PC-3 (cell line): ENCODE measurements around the gene ANAPC2. TPM values are rescaled to one million over a fixed set of nuclear protein-coding genes. Genes with fewer than 3 reads are reported as not detected.
A peak's percentile ranks its signal among the peaks of the same experiment; 100 is the strongest.

Source experiments
- ATAC-seq: fragments of 200-7000 bp; cut with Tn5 transposase; 2 replicates; pipeline ENCODE4 v1.9.1; 2020; ENCODE audit warnings: mild to moderate bottlenecking, moderate library complexity
- BruUV-seq: library from RNA; stranded (reverse); fragments of 400-500 nt; replicated peaks from 2 replicates; lab custom pipeline; 2021; lab: Mats Ljungman, UMichigan
- CTCF ChIA-PET: fragments of 300-600 bp; sonication (Branson Sonifier 250); formaldehyde crosslinking; loops from one replicate; lab custom pipeline; 2022; ENCODE audit warnings: antibody characterized with exemption; lab: Charles Lee
- POLR2A ChIA-PET: fragments of 300-600 bp; sonication (Branson Sonifier 250); formaldehyde crosslinking; loops from one replicate; lab custom pipeline; 2022; ENCODE audit warnings: antibody characterized with exemption; ENCODE audit not compliant: unreplicated experiment; lab: Charles Lee
- DNase-seq: peaks from one replicate; pipeline ENCODE4 v3.0.0-alpha.2; 2015
- H2AFZ ChIP-seq: fragments of 300-600 bp; sonication (generic); 2 replicates; pipeline ENCODE4 v1.6.0; 2016; ENCODE audit warnings: antibody characterized with exemption, low read length
- H3F3A ChIP-seq: fragments of 300-600 bp; sonication (generic); one replicate; pipeline ENCODE4 v1.6.0; 2017; ENCODE audit warnings: antibody characterized with exemption, low read length, control low read depth, mild to moderate bottlenecking; ENCODE audit not compliant: unreplicated experiment
- H3K27ac ChIP-seq: fragments of 300-600 bp; sonication (generic); 2 replicates; pipeline ENCODE4 v1.5.1; 2016; ENCODE audit warnings: mild to moderate bottlenecking, low read length
- H3K27me3 ChIP-seq: fragments of 300-600 bp; sonication (generic); 2 replicates; pipeline ENCODE4 v1.6.1; 2016; ENCODE audit warnings: low read length, mixed read lengths
- H3K36me3 ChIP-seq: fragments of 300-600 bp; sonication (generic); 2 replicates; pipeline ENCODE4 v1.6.1; 2016; ENCODE audit warnings: low read depth, mixed run types, low read length, mixed read lengths
- H3K4me1 ChIP-seq: fragments of 300-600 bp; sonication (generic); 2 replicates; pipeline ENCODE4 v1.5.1; 2016; ENCODE audit warnings: low read length; ENCODE audit not compliant: insufficient read depth
- H3K4me2 ChIP-seq: fragments of 300-600 bp; sonication (generic); 2 replicates; pipeline ENCODE4 v1.6.0; 2016; ENCODE audit warnings: low read length
- H3K4me3 ChIP-seq: fragments of 300-600 bp; sonication (generic); 2 replicates; pipeline ENCODE4 v1.5.1; 2016; ENCODE audit warnings: mild to moderate bottlenecking, low read length, mixed read lengths
- H3K79me2 ChIP-seq: fragments of 300-600 bp; sonication (generic); 2 replicates; pipeline ENCODE4 v1.6.1; 2017; ENCODE audit warnings: low read length, mixed read lengths
- H3K9ac ChIP-seq: fragments of 300-600 bp; sonication (generic); 2 replicates; pipeline ENCODE4 v1.6.0; 2016; ENCODE audit warnings: mild to moderate bottlenecking, low read length
- H3K9me2 ChIP-seq: fragments of 300-600 bp; sonication (generic); replicated peaks from 2 replicates; pipeline ENCODE4 v1.6.1; 2016; ENCODE audit warnings: mixed run types, low read length, mixed read lengths
- H3K9me3 ChIP-seq: fragments of 300-600 bp; sonication (generic); 2 replicates; pipeline ENCODE4 v1.6.1; 2016; ENCODE audit warnings: low read length, mixed read lengths
- H4K20me1 ChIP-seq: fragments of 300-600 bp; sonication (generic); 2 replicates; pipeline ENCODE4 v1.6.1; 2016; ENCODE audit warnings: low read length, mixed read lengths
- EZH2 ChIP-seq: fragments of 300-600 bp; sonication (generic); IDR thresholded peaks from one replicate; pipeline ENCODE4 v1.6.1; 2017; ENCODE audit warnings: antibody characterized with exemption, mild to moderate bottlenecking, low read length; ENCODE audit not compliant: unreplicated experiment
- EZH2phosphoT487 ChIP-seq: fragments of 300-600 bp; sonication (generic); IDR thresholded peaks from 2 replicates; pipeline ENCODE4 v1.6.1; 2018; ENCODE audit warnings: mild to moderate bottlenecking, antibody characterized with exemption, low read length, borderline replicate concordance
- intact Hi-C: fragments of 100-400 bp; cut with micrococcal nuclease; formaldehyde crosslinking; loops from 2 replicates; pipeline ENCODE4 v1.9.0; 2023
- total RNA-seq: library from RNA; depleted of rRNA; stranded (reverse); fragments of >200 nt; gene quantifications from 2 replicates; pipeline ENCODE4 v1.2.3, GENCODE V29; 2014
- TF ChIP-seq, protein P1 (sequence below): fragments of 300-600 bp; sonication (generic); conservative IDR thresholded peaks from 2 replicates; pipeline ENCODE4 v1.5.1; 2017; ENCODE audit warnings: antibody characterized with exemption, low read depth, mild to moderate bottlenecking, low read length

ANAPC2 gene
- total RNA-seq, 1 experiment from 2014 or later = 21.6 TPM

DNA sequence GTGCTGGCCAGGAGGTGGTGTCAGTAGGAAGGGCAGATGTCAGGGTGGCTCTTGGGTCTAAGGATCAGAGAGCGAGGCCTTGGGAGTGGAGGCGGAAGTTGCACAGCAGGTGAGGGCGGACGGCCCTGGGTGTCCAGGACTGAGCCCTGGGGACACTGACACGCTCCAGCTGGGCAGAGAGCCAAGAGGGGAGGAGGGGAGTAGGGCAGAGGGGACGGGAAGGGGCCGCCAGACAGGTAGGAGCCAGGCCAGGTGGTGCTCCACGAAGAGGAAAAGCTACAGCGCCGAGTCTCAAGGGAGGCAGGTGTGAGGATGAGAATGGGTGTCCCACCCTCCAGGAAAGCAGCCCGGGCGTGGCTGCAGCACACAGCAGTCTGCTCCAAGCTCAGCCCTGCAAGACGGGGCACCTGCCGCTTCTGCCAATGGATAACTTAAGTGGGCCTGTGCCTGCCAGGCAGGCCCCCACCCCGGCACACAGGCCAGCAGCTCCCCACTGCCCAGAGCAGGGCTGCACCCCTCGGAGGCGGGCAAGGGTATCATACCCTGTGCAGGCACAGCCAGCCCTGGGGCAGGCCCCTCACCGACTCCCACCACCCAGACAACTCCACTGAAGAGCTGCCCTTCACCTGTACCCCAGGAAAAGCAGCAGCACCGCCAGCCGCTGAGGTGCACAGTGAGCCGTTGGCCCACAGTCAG lies 7.3 kb upstream of the ANAPC2 start:
- Histone ChIP-seq H3K27me3 (no peaks in the 10 kb centered on the region), H3K4me2 (peak overlapping the region; percentile 58), H3K9me3 (no peaks in the 10 kb centered on the region), H3K9me2 (no peaks in the 10 kb centered on the region), H3K4me3 (no peak overlapping the region), H3K4me1 (peaks cover 41% of the 10 kb centered on the region), H3K36me3 (no peaks in the 10 kb centered on the region), H4K20me1 (peaks cover 14% of the 10 kb centered on the region; the same call in 1 of the 2 replicates), H3K9ac (no peak overlapping the region), H3K27ac (no peak overlapping the region), H3F3A (no peaks in the 10 kb centered on the region), H2AFZ (no peak overlapping the region), H3K79me2 (peaks cover 20% of the 10 kb centered on the region)
- TF ChIP-seq EZH2 (no peak), EZH2phosphoT487 (no peak)
- TF ChIP-seq, protein P1, sequence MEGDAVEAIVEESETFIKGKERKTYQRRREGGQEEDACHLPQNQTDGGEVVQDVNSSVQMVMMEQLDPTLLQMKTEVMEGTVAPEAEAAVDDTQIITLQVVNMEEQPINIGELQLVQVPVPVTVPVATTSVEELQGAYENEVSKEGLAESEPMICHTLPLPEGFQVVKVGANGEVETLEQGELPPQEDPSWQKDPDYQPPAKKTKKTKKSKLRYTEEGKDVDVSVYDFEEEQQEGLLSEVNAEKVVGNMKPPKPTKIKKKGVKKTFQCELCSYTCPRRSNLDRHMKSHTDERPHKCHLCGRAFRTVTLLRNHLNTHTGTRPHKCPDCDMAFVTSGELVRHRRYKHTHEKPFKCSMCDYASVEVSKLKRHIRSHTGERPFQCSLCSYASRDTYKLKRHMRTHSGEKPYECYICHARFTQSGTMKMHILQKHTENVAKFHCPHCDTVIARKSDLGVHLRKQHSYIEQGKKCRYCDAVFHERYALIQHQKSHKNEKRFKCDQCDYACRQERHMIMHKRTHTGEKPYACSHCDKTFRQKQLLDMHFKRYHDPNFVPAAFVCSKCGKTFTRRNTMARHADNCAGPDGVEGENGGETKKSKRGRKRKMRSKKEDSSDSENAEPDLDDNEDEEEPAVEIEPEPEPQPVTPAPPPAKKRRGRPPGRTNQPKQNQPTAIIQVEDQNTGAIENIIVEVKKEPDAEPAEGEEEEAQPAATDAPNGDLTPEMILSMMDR = no peak
- no peak; the same call in 1 of the 2 replicates for ATAC-seq
- no TSS peak for BruUV-seq
- CTCF ChIA-PET = no interaction called here
- POLR2A ChIA-PET = no interaction called here
- peak; percentile 51 for DNase-seq
- intact Hi-C loops = no loop called here

DNA sequence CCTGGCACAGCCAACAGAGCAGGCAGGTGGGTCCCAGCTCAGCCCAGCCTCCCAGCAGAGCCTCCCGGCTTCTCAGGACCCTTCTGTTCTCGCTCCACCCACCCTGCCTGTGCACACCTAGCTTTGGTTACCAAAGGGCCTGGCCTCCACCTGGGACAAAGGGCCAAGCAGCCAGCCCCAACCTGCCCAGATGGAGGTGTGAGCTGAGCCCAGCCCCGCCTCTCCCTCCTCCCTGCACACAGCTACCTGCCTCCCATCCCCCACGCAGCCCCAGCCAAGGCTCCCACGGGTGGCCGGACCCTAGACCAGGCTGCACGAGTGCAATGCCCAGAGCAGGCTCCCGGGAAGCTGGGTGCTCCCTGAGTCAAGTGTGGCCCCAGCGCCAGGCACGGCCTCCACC lies 6.5 kb upstream of the ANAPC2 start:
- no peak for TF ChIP-seq EZH2phosphoT487
- TF ChIP-seq EZH2 = no peak
- TF ChIP-seq, protein P1 = no peak
- Histone ChIP-seq H3K27me3 (no peaks in the 10 kb centered on the region), H3K36me3 (no peaks in the 10 kb centered on the region), H3K4me1 (peaks cover 45% of the 10 kb centered on the region), H3K9ac (no peak overlapping the region), H3K9me3 (no peaks in the 10 kb centered on the region), H3K4me3 (no peak overlapping the region), H3K9me2 (no peaks in the 10 kb centered on the region), H2AFZ (no peak overlapping the region), H3F3A (no peaks in the 10 kb centered on the region), H3K4me2 (peak overlapping the region; percentile 58), H3K79me2 (peaks cover 23% of the 10 kb centered on the region), H4K20me1 (peaks cover 19% of the 10 kb centered on the region), H3K27ac (no peak overlapping the region)
- ChIA-PET CTCF (no interaction called here), POLR2A (no interaction called here)
- no peak for DNase-seq
- BruUV-seq = no TSS peak
- ATAC-seq = no peak
- intact Hi-C loops = no loop called here

DNA sequence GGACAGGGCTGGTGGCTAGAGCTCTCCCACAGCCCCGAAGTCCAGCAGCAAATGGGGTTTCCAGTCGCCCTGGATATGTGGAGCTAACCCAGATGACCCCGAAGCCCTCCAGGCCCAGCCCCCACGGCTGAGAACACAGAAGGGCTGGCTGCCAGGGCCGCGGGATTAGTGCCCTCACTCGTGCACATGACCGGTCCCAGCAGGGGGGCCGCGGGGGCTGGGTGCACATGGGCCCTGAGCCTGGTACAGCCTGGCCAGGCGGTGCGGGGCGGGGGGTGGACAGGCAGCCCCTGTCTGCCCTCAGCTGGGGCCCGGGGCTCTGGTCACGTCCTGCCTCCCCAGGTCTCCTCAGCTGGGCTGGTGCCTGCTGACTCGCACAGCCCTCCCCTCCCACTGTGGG lies 6.0 kb upstream of the ANAPC2 start:
- Histone ChIP-seq H3K4me2 (no peak overlapping the region), H3K27ac (no peak overlapping the region), H3K9me3 (no peaks in the 10 kb centered on the region), H4K20me1 (peaks cover 22% of the 10 kb centered on the region), H3K79me2 (peaks cover 26% of the 10 kb centered on the region), H2AFZ (no peak overlapping the region), H3K36me3 (no peaks in the 10 kb centered on the region), H3K9ac (no peak overlapping the region), H3K4me3 (no peak overlapping the region), H3K27me3 (no peaks in the 10 kb centered on the region), H3K9me2 (no peaks in the 10 kb centered on the region), H3F3A (no peaks in the 10 kb centered on the region), H3K4me1 (peaks cover 48% of the 10 kb centered on the region)
- ChIA-PET POLR2A (no interaction called here), CTCF (no interaction called here)
- TF ChIP-seq EZH2phosphoT487 (no peak), EZH2 (no peak)
- TF ChIP-seq, protein P1 = no peak
- ATAC-seq (no peak), DNase-seq (no peak)
- intact Hi-C loops = no loop called here
- BruUV-seq = no TSS peak
